T-helper 1 cell (primary cell): ENCODE data around the gene PRDM16.
"Not testable (repeated sequence)": the region's sequence is repeated elsewhere in the genome, so short reads cannot be mapped to it uniquely, and the experiment has no call there.

ENCODE experiments used
- DNase-seq, 5 donors: peaks; one replicate each; pipeline ENCODE4 v3.0.0-alpha.2; 2012 to 2020

PRDM16 gene

GRCh38 chr1:3234956-3235355 is 166.0 kb downstream of the PRDM16 start:
- no peak for DNase-seq

DNA sequence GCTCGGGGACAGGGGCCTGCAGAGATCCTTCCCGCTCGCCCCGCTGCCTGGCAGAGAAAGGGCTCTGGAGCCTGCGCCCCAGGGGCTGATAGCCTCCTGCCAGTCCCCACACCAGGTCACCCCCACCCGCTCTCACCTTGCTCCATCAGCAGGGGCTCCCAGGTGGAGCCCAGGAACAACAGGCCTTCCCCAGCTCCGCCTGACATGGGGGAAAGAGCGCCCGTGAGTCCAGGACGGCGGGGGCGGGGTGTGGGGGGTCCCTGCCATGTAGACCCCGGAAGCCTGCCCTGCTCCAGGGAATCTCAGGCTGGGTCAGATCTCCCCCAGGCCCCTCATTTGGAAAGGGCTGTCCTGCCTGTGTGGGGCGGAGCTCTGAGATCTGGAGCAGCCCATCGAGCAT is 166.5 kb downstream of the PRDM16 start:
- no peak for DNase-seq

- no peak for DNase-seq
Observed at GRCh38 chr1:3236361-3236760, 167.4 kb downstream of the PRDM16 start.

GRCh38 chr1:3236955-3237354 is 168.0 kb downstream of the PRDM16 start:
- DNase-seq: no peak

GRCh38 chr1:3237570-3237969 is 168.6 kb downstream of the PRDM16 start:
- no peak for DNase-seq

DNA sequence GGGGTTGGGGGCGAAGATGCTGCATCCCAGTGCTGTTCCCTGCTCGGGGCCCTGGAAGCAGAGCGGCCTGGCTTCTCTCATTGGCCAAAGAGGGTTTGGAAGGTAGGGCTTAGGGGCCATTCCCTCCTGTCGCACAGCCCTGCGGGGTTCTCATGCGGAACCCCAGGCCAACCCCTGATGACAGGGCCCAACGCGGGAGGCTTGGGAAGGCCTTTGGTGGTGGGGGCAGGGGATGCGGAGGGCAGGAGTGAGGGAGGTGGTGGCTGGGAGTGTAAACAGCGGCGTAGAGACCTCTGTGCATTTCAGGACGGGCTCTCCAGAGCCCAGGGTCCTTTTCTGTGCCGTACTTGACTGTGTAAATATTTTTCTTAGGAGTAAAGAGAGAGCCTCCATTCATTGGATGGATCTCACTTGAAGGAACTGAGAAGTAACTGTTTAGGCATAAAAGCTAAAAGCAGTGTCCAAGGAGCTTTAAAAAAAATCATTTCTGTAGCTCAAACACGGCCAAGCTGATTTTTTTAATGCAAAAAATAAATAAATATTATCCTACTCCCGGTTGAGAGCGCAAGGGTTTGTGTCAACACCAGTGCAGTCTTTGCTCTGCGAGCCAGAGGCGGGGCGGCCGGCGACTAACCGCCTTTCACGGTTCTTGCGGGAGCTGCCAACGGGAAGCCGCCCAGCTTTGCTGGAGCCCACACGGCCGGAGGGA is 169.1 kb downstream of the PRDM16 start:
- no peak for DNase-seq

GRCh38 chr1:3238703-3239278 is 169.8 kb downstream of the PRDM16 start:
- DNase-seq: no peak

DNA sequence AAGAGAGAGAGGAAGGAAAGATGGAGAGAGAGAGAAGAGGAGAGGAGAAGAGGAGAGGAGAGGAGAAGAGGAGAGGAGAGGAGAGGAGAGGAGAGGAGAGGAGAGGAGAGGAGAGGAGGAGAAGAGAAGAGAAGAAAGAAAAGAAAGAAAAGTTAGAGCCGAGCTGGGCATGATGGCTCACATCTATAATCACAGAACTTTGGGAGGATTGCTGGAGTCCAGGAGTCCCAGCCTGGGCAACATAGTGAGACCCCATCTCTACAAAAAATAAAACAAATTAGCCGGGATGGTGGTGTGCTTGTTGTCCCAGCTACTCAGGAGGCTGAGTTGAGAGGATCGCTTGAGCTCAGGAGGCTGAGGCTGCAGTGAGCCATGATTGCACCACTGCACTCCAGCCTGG is 171.0 kb downstream of the PRDM16 start:
- DNase-seq: not testable (repeated sequence)

DNA sequence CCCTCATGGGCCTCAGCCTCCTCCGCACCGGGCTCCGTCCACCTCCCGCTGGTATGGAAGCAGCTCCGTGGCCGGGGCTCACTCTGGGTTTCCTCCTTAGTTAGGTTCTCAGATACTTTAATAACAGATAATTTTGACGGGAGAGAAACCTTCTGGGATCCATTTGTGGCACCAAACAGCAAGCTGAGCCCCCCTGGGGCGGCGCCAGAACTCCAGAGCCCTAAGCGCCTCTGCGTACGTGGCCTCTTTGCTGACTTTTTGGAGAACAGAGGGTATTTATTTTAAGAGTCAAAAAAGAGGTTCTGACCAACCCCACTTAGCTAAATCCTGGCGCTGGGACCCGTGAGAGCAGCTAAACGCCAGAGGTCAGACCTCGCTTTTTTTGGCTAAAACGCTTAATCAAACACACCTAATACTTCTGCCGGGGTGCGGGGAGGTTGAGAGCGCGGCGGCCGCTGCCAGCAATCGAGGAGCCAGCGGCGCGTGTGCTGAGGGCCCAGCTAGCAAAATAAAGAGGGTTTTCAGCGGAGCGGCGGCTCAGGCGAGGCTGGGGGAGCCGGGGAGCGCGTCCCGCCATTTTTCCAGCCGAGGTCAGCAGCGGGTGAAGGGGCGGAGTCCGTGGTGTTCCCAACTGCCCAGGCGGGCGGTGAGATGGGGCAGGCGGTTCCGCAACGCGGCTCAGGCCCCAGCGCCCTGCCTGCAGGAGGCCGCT is 171.7 kb downstream of the PRDM16 start:
- no peak for DNase-seq

DNA sequence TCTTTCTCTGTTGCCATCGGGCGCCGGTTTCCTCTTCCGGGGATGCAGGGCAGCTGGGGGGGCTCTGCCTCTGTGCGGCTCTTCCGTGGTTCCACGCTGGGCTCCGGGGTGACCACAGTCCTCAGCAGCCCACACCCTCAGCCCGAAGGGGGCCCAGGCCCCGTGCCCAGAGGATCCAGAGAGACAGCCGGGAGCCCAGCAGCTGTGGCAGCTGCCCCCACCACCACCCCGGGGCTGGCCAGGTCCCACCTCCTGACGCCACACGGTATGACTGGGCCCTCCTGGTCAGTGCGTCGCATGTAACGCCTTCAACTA is 172.2 kb downstream of the PRDM16 start:
- DNase-seq: no peak

- DNase-seq: no peak
Observed at GRCh38 chr1:3241673-3242407, 172.8 kb downstream of the PRDM16 start.

- no peak for DNase-seq
Observed at GRCh38 chr1:3242408-3243260, 173.6 kb downstream of the PRDM16 start.

DNA sequence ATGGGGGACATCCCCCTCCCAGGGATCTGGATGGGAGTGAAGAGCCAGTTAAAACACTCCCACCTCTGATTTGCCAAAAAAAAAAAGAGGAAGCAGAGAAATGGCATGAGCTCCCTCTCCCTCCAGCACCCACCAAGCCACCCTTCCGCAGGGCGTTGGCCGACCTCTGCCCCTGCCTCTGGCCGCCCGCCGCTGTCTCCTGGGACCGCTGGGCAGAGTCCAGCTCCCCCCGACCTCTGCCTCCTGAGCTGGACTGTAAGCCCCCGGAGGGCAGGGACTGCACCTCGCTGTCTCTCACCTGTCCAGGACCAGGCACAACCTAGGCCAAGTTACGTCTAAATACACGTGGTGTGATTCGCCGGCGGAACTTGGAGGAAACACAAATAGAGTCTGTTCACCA is 174.3 kb downstream of the PRDM16 start:
- DNase-seq: no peak

- DNase-seq: no peak
Observed at GRCh38 chr1:3244025-3244926, 175.3 kb downstream of the PRDM16 start.

DNA sequence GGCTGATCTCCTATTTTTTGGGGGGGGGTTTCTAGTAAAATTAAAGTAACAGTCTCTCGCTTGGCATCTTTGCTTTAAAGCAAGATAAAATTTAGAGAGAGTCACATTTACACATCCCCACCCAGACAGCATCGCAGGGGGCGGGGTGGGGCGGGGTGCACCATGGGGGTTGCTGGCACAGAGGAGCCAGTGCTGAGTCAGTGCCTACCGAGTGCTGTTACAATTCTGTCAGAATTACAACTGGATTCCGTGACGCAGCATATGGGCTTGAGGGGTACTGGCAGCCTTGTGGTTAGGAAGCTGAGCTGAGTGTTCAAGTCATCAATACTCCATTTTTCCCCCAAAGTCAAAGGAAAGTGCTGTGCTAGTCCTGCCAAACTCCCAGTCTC is 175.9 kb downstream of the PRDM16 start:
- no peak for DNase-seq

- no peak for DNase-seq
Observed at GRCh38 chr1:3245344-3245743, 176.3 kb downstream of the PRDM16 start.

DNA sequence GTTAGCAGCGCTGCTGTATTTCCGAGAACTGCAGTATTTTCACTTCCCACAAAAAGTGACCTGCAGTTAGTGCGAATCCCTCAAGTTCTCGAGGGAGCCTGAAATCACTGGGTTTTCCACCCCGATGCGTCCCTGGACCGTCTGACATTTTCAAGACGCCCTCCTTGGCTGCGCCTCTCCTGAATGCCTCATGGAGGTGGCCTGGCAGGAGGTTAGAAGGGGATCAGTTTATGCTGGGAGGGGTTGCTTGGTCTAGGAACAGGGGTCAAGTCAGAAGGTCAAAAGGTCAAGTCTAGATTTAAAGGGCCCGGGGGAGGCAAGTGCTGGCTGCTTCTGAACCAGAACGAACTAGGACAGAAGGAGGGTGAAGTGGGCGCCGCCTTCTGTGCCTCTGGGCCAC is 176.8 kb downstream of the PRDM16 start:
- no peak for DNase-seq

- DNase-seq: no peak
Observed at GRCh38 chr1:3246251-3246650, 177.2 kb downstream of the PRDM16 start.

GRCh38 chr1:3247521-3248121 is 178.6 kb downstream of the PRDM16 start:
- no peak for DNase-seq

DNA sequence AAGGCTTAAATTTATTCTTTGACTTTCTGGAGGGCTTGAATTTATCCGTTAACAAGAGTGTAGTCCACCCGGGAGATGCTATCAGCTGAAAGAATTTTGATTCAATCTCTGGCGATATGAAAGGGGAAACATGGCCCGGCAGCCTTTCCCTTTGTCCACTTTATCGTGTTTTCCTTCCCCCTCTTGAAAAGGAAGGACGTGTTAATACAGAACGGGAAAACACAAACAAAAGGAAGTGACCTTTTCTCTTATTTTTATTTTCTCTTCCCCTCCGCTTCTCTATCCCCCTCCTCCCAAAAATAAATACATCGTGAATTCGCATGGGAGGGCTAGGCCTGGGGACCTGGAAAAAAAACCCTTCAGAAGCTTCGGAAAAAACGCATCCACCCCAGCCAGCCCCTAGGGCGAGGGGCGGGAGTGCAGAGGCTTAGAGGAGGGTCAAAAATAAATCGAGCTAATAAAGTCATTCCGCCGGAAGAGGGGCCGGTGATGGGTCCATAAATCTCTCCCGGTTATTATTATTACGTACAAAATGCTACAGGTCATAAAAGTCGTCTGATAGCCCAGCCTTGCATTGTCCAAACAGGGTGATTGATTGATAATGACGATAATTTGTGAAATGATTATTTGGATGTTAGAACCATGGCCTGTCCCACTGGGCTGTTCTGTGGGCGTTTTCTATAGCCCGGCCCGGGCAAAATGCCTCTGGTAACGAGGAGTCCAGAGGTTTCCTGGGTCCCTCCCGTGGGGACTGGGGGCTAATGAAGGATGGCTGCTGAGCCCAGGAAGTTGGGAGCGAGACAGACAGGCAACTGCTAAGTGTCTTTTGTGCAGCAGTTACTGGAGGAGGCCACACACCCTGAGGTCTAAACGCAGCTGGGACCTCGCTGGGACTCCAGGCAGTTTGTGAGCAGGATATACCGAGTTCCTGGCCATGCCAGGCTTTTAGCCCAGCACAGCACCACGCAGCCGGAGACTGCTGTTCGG is 179.4 kb downstream of the PRDM16 start:
- DNase-seq: no peak
